H1 (cell line): Measurements from ENCODE around the gene BCL2L13. TPM values are rescaled to one million over a fixed set of nuclear protein-coding genes. Genes with fewer than 3 reads are reported as not detected.

Source experiments
- CTCF ChIA-PET: fragments of 300-600 bp; sonication (Branson Sonifier 250); formaldehyde crosslinking; loops from one replicate; lab custom pipeline; 2021; ENCODE audit not compliant: partially characterized antibody; lab: Charles Lee
- POLR2A ChIA-PET: fragments of 300-600 bp; sonication (Branson Sonifier 250); formaldehyde crosslinking; loops from one replicate; lab custom pipeline; 2021; ENCODE audit warnings: inconsistent platforms; ENCODE audit not compliant: partially characterized antibody; lab: Charles Lee
- DNase-seq, 2 experiments: peaks; one replicate each; pipeline versions ENCODE4 v3.0.0 to v3.0.0-alpha.2; 2010 to 2022; ENCODE audit warnings: low spot score in 2 of 2, low read depth in 1 of 2, mixed read lengths in 1 of 2
- FAIRE-seq: peaks from 2 replicates; lab custom pipeline; 2011; peaks lifted over from hg19 to GRCh38; lab: Jason Lieb, UNC
- H2AFZ ChIP-seq: 2 replicates; pipeline ENCODE4 v1.8.1; 2012; ENCODE audit warnings: low read length, inconsistent platforms
- H2AK5ac ChIP-seq: 2 replicates; pipeline ENCODE4 v1.6.1; 2013; ENCODE audit warnings: low read depth, low read length
- H2BK120ac ChIP-seq: replicated peaks from 2 replicates; pipeline ENCODE3; 2013; ENCODE audit warnings: low read depth, low read length, inconsistent platforms
- H2BK12ac ChIP-seq: 2 replicates; pipeline ENCODE4 v1.6.1; 2013; ENCODE audit warnings: low read depth, low read length
- H2BK15ac ChIP-seq: 2 replicates; pipeline ENCODE4 v1.6.1; 2013; ENCODE audit warnings: low read length
- H2BK20ac ChIP-seq: 2 replicates; pipeline ENCODE4 v1.6.1; 2013; ENCODE audit warnings: low read length
- H2BK5ac ChIP-seq: 2 replicates; pipeline ENCODE4 v1.6.1; 2013; ENCODE audit warnings: low read depth, low read length
- H3K14ac ChIP-seq: 2 replicates; pipeline ENCODE4 v1.6.1; 2013; ENCODE audit warnings: inconsistent platforms; ENCODE audit not compliant: insufficient read length
- H3K18ac ChIP-seq: 2 replicates; pipeline ENCODE4 v1.6.1; 2013; ENCODE audit warnings: low read length; ENCODE audit errors: extremely low read depth
- H3K23ac ChIP-seq: 2 replicates; pipeline ENCODE4 v1.6.1; 2013; ENCODE audit warnings: inconsistent platforms; ENCODE audit not compliant: insufficient read length
- H3K23me2 ChIP-seq: 2 replicates; pipeline ENCODE4 v1.6.1; 2013; ENCODE audit warnings: low read depth, low read length
- H3K27ac ChIP-seq: 2 replicates; pipeline ENCODE4 v1.6.1; 2011; ENCODE audit warnings: low read depth, low read length, inconsistent platforms
- H3K27me3 ChIP-seq, 4 experiments: replicated peaks in 1 of 4; 1 replicate in 1 of 4; 2 replicates in 3 of 4; pipeline versions ENCODE4 v1.6.1 to v1.8.1; 2011 to 2013; ENCODE audit warnings: low read length in 3 of 4, mild to moderate bottlenecking in 3 of 4, inconsistent platforms in 2 of 4, mixed read lengths in 2 of 4, moderate library complexity in 1 of 4; ENCODE audit not compliant: control insufficient read depth in 3 of 4, insufficient read depth in 3 of 4; ENCODE audit errors: extremely low read depth in 1 of 4
- H3K36me3 ChIP-seq, 4 experiments: 2 replicates each; pipeline versions ENCODE4 v1.6.1 to v1.8.1; 2011 to 2013; ENCODE audit warnings: mild to moderate bottlenecking in 4 of 4, low read length in 3 of 4, moderate library complexity in 2 of 4, control low read depth in 1 of 4, inconsistent platforms in 1 of 4; ENCODE audit not compliant: insufficient read depth in 4 of 4, control insufficient read depth in 2 of 4
- H3K4ac ChIP-seq: replicated peaks from 2 replicates; pipeline ENCODE3; 2013; ENCODE audit warnings: low read length, low read depth, mixed read lengths, inconsistent platforms; ENCODE audit not compliant: insufficient read length
- H3K4me1 ChIP-seq, 4 experiments: replicated peaks in 1 of 4; 1 replicate in 1 of 4; 2 replicates in 3 of 4; pipeline versions ENCODE4 v1.6.1 to v1.8.1; 2011 to 2013; ENCODE audit warnings: low read length in 3 of 4, inconsistent platforms in 2 of 4, mixed read lengths in 1 of 4; ENCODE audit not compliant: insufficient read depth in 4 of 4, control insufficient read depth in 3 of 4
- H3K4me2 ChIP-seq, 2 experiments: 2 replicates each; pipeline versions ENCODE4 v1.6.1 to v1.8.1; 2011 to 2013; ENCODE audit warnings: low read depth in 2 of 2, low read length in 2 of 2, control low read depth in 1 of 2, inconsistent platforms in 1 of 2, mild to moderate bottlenecking in 1 of 2; ENCODE audit not compliant: insufficient read depth in 1 of 2
- H3K4me3 ChIP-seq, 4 experiments: fragments of 200-600, 300-600 bp in 1 of 4; sonication (generic), shearing (Covaris generic), sonication (Bioruptor Twin) in 1 of 4; 2 replicates each; pipeline versions ENCODE4 v1.5.1 to v1.8.1; 2011 to 2016; ENCODE audit warnings: low read length in 4 of 4, low read depth in 3 of 4, control low read depth in 2 of 4, inconsistent platforms in 2 of 4, mild to moderate bottlenecking in 2 of 4, mixed read lengths in 1 of 4, moderate library complexity in 1 of 4; ENCODE audit not compliant: insufficient read depth in 2 of 4; ENCODE audit errors: extremely low read depth in 1 of 4
- H3K56ac ChIP-seq: replicated peaks from 2 replicates; pipeline ENCODE3; 2013; ENCODE audit warnings: low read depth, mild to moderate bottlenecking, mixed read lengths, low read length, inconsistent platforms; ENCODE audit not compliant: insufficient read length
- H3K79me1 ChIP-seq: 2 replicates; pipeline ENCODE4 v1.6.1; 2013; ENCODE audit warnings: low read depth, low read length, control low read depth
- H3K79me2 ChIP-seq, 2 experiments: 2 replicates each; pipeline versions ENCODE4 v1.6.1 to v1.8.1; 2012 to 2013; ENCODE audit warnings: low read length in 2 of 2, mild to moderate bottlenecking in 2 of 2, inconsistent platforms in 1 of 2; ENCODE audit not compliant: insufficient read depth in 2 of 2, control insufficient read depth in 1 of 2
- H3K9ac ChIP-seq, 4 experiments: replicated peaks in 1 of 4; 1 replicate in 1 of 4; 2 replicates in 3 of 4; pipeline versions ENCODE4 v1.6.1 to v1.8.1; 2011 to 2013; ENCODE audit warnings: low read depth in 3 of 4, low read length in 3 of 4, control low read depth in 2 of 4, mild to moderate bottlenecking in 2 of 4, moderate library complexity in 2 of 4, inconsistent platforms in 1 of 4; ENCODE audit errors: extremely low read depth in 1 of 4
- H3K9me3 ChIP-seq, 2 experiments: 2 replicates each; pipeline versions ENCODE4 v1.6.1 to v1.8.1; 2012 to 2013; ENCODE audit warnings: mild to moderate bottlenecking in 2 of 2, moderate library complexity in 2 of 2, control low read depth in 1 of 2, inconsistent platforms in 1 of 2, low read depth in 1 of 2, low read length in 1 of 2, mixed read lengths in 1 of 2; ENCODE audit not compliant: insufficient read depth in 2 of 2
- H4K20me1 ChIP-seq, 2 experiments: replicated peaks in 1 of 2; 2 replicates each; pipeline versions ENCODE3 to v1.8.1; 2011 to 2013; ENCODE audit warnings: inconsistent platforms in 2 of 2, low read length in 2 of 2, mild to moderate bottlenecking in 1 of 2; ENCODE audit not compliant: insufficient read depth in 2 of 2, control insufficient read depth in 1 of 2
- H4K5ac ChIP-seq: 2 replicates; pipeline ENCODE4 v1.6.1; 2013; ENCODE audit warnings: low read length, low read depth, mixed read lengths, inconsistent platforms; ENCODE audit not compliant: insufficient read length
- H4K8ac ChIP-seq: 2 replicates; pipeline ENCODE4 v1.8.0; 2013; ENCODE audit warnings: mild to moderate bottlenecking, moderate library complexity, low read length, inconsistent platforms; ENCODE audit not compliant: insufficient read depth; ENCODE audit errors: extremely low read depth
- H4K91ac ChIP-seq: replicated peaks from 2 replicates; pipeline ENCODE3; 2013; ENCODE audit warnings: low read length, mixed read lengths, inconsistent platforms; ENCODE audit not compliant: insufficient read length
- CBX5 ChIP-seq: fragments of 300-800, 300-1000 bp; sonication (generic); IDR thresholded peaks from 2 replicates; pipeline ENCODE4 v1.7.1; 2016; ENCODE audit warnings: antibody characterized with exemption, low read length, low read depth
- CHD1 ChIP-seq: IDR thresholded peaks from 2 replicates; pipeline ENCODE4 v1.6.1; 2012; ENCODE audit warnings: low read depth, low read length, improper control_type of control experiment
- GABPA ChIP-seq: IDR thresholded peaks from 2 replicates; pipeline ENCODE4 v1.6.1; 2011; ENCODE audit warnings: mild to moderate bottlenecking, low read length, moderate library complexity, borderline replicate concordance; ENCODE audit not compliant: insufficient read depth
- KDM1A ChIP-seq: fragments of 200-600, 300-600 bp; sonication (generic); IDR thresholded peaks from 2 replicates; pipeline ENCODE4 v1.7.1; 2016; ENCODE audit warnings: mild to moderate bottlenecking, low read length, borderline replicate concordance
- KDM5A ChIP-seq: fragments of 200-600 bp; IDR thresholded peaks from 2 replicates; pipeline ENCODE4 v1.7.1; 2012; ENCODE audit warnings: mild to moderate bottlenecking, low read length, inconsistent platforms, mixed read lengths
- MAFK ChIP-seq: IDR thresholded peaks from 2 replicates; pipeline ENCODE4 v1.6.1; 2012; ENCODE audit warnings: low read depth, mild to moderate bottlenecking, improper control_type of control experiment, low read length
- MAX ChIP-seq: IDR thresholded peaks from 2 replicates; pipeline ENCODE4 v1.6.1; 2012; ENCODE audit warnings: inconsistent platforms
- RBBP5 ChIP-seq: IDR thresholded peaks from 2 replicates; pipeline ENCODE4 v1.7.1; 2012; ENCODE audit warnings: low read depth, mild to moderate bottlenecking, inconsistent platforms, low read length, moderate library complexity, borderline replicate concordance
- RNF2 ChIP-seq: fragments of 200-900, 300-1000 bp; sonication (generic); IDR thresholded peaks from 2 replicates; pipeline ENCODE4 v1.7.1; 2016; ENCODE audit warnings: borderline replicate concordance, low read depth, mild to moderate bottlenecking, antibody characterized with exemption, low read length; ENCODE audit not compliant: poor library complexity, severe bottlenecking; ENCODE audit errors: missing control alignments
- RXRA ChIP-seq: IDR thresholded peaks from 2 replicates; pipeline ENCODE4 v1.6.1; 2011; ENCODE audit warnings: low read depth, mild to moderate bottlenecking, low read length, moderate library complexity; ENCODE audit not compliant: insufficient read depth
- SIRT6 ChIP-seq: IDR thresholded peaks from one replicate; pipeline ENCODE4 v1.7.1; 2012; ENCODE audit warnings: low read length, inconsistent platforms
- SP4 ChIP-seq: IDR thresholded peaks from 2 replicates; pipeline ENCODE4 v1.6.1; 2012; ENCODE audit warnings: low read length, inconsistent platforms
- SRF ChIP-seq: IDR thresholded peaks from 2 replicates; pipeline ENCODE4 v1.6.1; 2011; ENCODE audit warnings: mild to moderate bottlenecking, low read depth, low read length, moderate library complexity
- SUZ12 ChIP-seq: fragments of 200-600 bp; sonication (generic); IDR thresholded peaks from 2 replicates; pipeline ENCODE4 v1.6.1; 2012; ENCODE audit warnings: mild to moderate bottlenecking, inconsistent platforms, low read length, moderate library complexity, mixed read lengths
- YY1 ChIP-seq: IDR thresholded peaks from 2 replicates; pipeline ENCODE4 v1.6.1; 2011; ENCODE audit warnings: low read depth, mild to moderate bottlenecking, low read length
- WGBS, 2 experiments: shearing (Covaris generic) in 1 of 2; methylation state at CpG; one replicate each; pipeline versions ENCODE4 v1.1.6 to v1.1.7; 2013 to 2015; ENCODE audit warnings: low lambda C conversion rate in 2 of 2, mixed read lengths in 2 of 2, inconsistent platforms in 1 of 2, low coverage in 1 of 2, missing lambda C conversion rate in 1 of 2; ENCODE audit not compliant: insufficient replicate concordance in 2 of 2, insufficient coverage in 1 of 2, insufficient read length in 1 of 2; ENCODE audit errors: extremely low coverage in 1 of 2, missing lambda C conversion rate in 1 of 2; 5-methylcytosine and 5-hydroxymethylcytosine counted together
- polyA plus RNA-seq, 7 experiments: library from polyadenylated mRNA; depleted of rRNA in 3 of 7; stranded (reverse) in 5 of 7; unstranded in 2 of 7; fragments of >200 nt in 5 of 7; fragments of 200-250 nt in 2 of 7; gene quantifications; 1 replicate in 5 of 7; 2 replicates in 1 of 7; 4 replicates in 1 of 7; pipeline versions ENCODE4 v1.2.1 to v1.2.3, GENCODE V29; 2011 to 2013; ENCODE audit warnings: missing spikeins in 2 of 7, mixed read lengths in 2 of 7
- total RNA-seq: library from RNA; stranded (reverse); fragmentation: NEBNext Ultra II Directional; extraction: Animal tissue kit (Norgen Biotek cat#: 25700); gene quantifications from 2 replicates; pipeline ENCODE4 v1.2.1, GENCODE V29; 2021

Gene BCL2L13
- total and polyA plus RNA-seq, 2 of the 8 experiments (the other 6 are each of a cell fraction or from before 2014, with no cell fraction given): 20.7 to 35.0 TPM

- H2BK12ac ChIP-seq: no peak overlapping the region
- H3K79me1 ChIP-seq: no peaks in the 10 kb centered on the region
- no peaks in the 10 kb centered on the region for H3K27me3 ChIP-seq
- no peak overlapping the region for H4K91ac ChIP-seq
- H3K27ac ChIP-seq: no peak overlapping the region
- no peak overlapping the region for H2BK15ac ChIP-seq
- no peak overlapping the region for H3K4ac ChIP-seq
- no peak overlapping the region for H3K18ac ChIP-seq
- H3K9ac ChIP-seq: no peak overlapping the region
- H3K4me1 ChIP-seq: peaks cover 0 to 4% (median 1%) of the 10 kb centered on the region in 4 experiments; a peak in 3 of 7 replicates
- H4K20me1 ChIP-seq: no peaks in the 10 kb centered on the region
- no peak overlapping the region for H3K14ac ChIP-seq
- H4K5ac ChIP-seq: no peak overlapping the region
- H3K79me2 ChIP-seq: peaks cover 0 to 8% of the 10 kb centered on the region in 2 experiments; a peak in 3 of 4 replicates
- no peak overlapping the region for H2AFZ ChIP-seq
- no peaks in the 10 kb centered on the region for H3K36me3 ChIP-seq
- WGBS, 2 experiments: 92% methylated on average over 3 of the region's 3 CpGs; no CpG with 5 or more reads in 1 of the 2 experiments
- peaks cover 10% of the 10 kb centered on the region for H3K23me2 ChIP-seq
- H2BK20ac ChIP-seq: no peak overlapping the region
- H3K9me3 ChIP-seq: no peaks in the 10 kb centered on the region
- DNase-seq: no peak
- no peak for FAIRE-seq
- H3K4me2 ChIP-seq: no peak overlapping the region
- ChIA-PET POLR2A (no interaction called here), CTCF (no interaction called here)
- H2AK5ac ChIP-seq: no peak overlapping the region
- no peak overlapping the region for H2BK120ac ChIP-seq
- H3K23ac ChIP-seq: no peak overlapping the region
- no peak overlapping the region for H3K56ac ChIP-seq
- no peak overlapping the region for H2BK5ac ChIP-seq
- H4K8ac ChIP-seq: no peak overlapping the region
- no peak overlapping the region for H3K4me3 ChIP-seq
- TF ChIP-seq MAFK (no peak), RNF2 (no peak), YY1 (no peak), SIRT6 (no peak), GABPA (no peak), CBX5 (no peak), RXRA (no peak), SRF (no peak), CHD1 (no peak), MAX (no peak), KDM1A (no peak), SP4 (no peak), KDM5A (no peak), RBBP5 (no peak), SUZ12 (no peak)
These were observed 3.9 kb upstream of the BCL2L13 start for GRCh38 chr22:17634696-17635095.
